ENCODE results near the gene IRF2. TPM values are rescaled to one million over a fixed set of nuclear protein-coding genes. Genes with fewer than 3 reads are reported as not detected.

IRF2 gene
- total and polyA plus RNA-seq, 2 donors from 2014 or later = 16.8 to 42.8 TPM

DNA sequence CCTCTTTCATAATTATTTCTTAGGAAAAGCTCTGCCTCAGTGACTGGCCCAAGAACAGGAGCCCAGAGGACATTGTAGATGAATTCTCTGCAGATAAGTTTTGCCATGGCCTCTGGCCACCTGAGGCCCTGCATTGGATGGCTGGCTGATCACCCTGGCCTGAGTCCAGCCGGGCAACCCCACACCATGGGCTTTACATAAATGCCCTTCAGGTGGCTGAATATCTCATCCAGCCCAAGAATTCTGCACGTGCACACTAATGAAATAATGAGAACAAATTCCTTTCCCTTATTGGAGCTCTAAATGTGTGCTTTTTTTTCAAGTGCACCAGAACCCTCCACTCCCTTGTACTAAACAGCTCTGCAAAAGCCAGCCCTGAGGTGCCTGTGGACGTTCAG, 65.7 kb downstream of the IRF2 start:
- peaks cover 0 to 5% (median 0%) of the 10 kb centered on the region in 3 donors for H3K4me1 ChIP-seq (ENCODE audit: control insufficient read depth in 2 of 3, insufficient read depth in 2 of 3, low read depth in 1 of 3, low read length in 3 of 3)
- no peak overlapping the region for H3K4me3 ChIP-seq (ENCODE audit: low read length in 3 of 3)
- H3K9ac ChIP-seq (ENCODE audit: low read length in 3 of 3) = no peak overlapping the region
- no peaks in the 10 kb centered on the region for H3K27me3 ChIP-seq (ENCODE audit: control insufficient read depth, insufficient read depth, low read length)
- FAIRE-seq = no peak
- TF ChIP-seq, protein P1, sequence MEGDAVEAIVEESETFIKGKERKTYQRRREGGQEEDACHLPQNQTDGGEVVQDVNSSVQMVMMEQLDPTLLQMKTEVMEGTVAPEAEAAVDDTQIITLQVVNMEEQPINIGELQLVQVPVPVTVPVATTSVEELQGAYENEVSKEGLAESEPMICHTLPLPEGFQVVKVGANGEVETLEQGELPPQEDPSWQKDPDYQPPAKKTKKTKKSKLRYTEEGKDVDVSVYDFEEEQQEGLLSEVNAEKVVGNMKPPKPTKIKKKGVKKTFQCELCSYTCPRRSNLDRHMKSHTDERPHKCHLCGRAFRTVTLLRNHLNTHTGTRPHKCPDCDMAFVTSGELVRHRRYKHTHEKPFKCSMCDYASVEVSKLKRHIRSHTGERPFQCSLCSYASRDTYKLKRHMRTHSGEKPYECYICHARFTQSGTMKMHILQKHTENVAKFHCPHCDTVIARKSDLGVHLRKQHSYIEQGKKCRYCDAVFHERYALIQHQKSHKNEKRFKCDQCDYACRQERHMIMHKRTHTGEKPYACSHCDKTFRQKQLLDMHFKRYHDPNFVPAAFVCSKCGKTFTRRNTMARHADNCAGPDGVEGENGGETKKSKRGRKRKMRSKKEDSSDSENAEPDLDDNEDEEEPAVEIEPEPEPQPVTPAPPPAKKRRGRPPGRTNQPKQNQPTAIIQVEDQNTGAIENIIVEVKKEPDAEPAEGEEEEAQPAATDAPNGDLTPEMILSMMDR (IDR thresholded peaks at IDR 0.05; ENCODE audit: borderline replicate concordance, extremely low read depth, insufficient read depth) = no peak
- peaks cover 0 to 24% (median 14%) of the 10 kb centered on the region in 3 donors for H3K36me3 ChIP-seq (ENCODE audit: control insufficient read depth in 2 of 3, insufficient read depth in 3 of 3, low read length in 3 of 3)
- intact Hi-C loops (cut with DNase I) = no loop called here
- no peak overlapping the region for H3K27ac ChIP-seq (ENCODE audit: low read depth in 2 of 2, low read length in 2 of 2)
- no peak for DNase-seq
- no peaks in the 10 kb centered on the region for H3K9me3 ChIP-seq (ENCODE audit: control insufficient read depth in 2 of 3, insufficient read depth in 1 of 3, low read length in 3 of 3)

DNA sequence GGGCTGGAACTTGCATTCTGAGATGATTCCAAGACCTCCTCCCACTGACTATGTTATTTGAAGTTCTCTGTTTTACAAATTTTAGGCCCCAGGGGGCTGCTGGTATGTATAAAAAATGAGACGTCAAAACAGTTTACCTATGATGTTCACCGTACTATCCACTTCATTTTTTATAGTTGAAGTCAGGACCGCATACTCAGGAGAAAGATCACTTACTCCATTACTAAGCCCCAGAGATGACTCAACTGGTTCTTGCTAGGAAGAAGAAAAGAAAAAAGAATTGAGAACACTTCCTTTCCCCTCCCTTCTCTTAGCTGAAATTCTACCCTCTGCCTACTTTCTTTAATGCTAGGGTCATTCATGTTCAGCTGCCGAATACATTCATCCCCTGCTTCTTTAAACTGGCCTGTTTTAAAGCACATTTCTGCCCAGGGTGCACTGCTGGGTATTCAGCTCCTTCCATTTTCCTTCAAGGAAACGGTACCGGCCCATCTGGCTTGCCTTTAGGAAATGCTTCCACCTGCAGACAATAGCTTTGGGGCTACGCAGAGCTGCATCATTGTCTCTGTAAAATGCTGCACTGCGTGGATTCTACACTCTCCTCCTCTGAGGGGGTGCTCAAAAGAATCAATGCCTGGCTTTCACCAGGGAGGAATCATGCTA, 66.2 kb downstream of the IRF2 start:
- TF ChIP-seq, protein P1 (IDR thresholded peaks at IDR 0.05; ENCODE audit: borderline replicate concordance, extremely low read depth, insufficient read depth) = no peak
- FAIRE-seq (no peak), DNase-seq (no peak)
- Histone ChIP-seq H3K4me1 (ENCODE audit: control insufficient read depth in 2 of 3, insufficient read depth in 2 of 3, low read depth in 1 of 3, low read length in 3 of 3) (peaks cover 0 to 5% (median 0%) of the 10 kb centered on the region in 3 donors), H3K27ac (ENCODE audit: low read depth in 2 of 2, low read length in 2 of 2) (no peak overlapping the region), H3K36me3 (ENCODE audit: control insufficient read depth in 2 of 3, insufficient read depth in 3 of 3, low read length in 3 of 3) (peaks cover 0 to 20% (median 20%) of the 10 kb centered on the region in 3 donors), H3K27me3 (ENCODE audit: control insufficient read depth, insufficient read depth, low read length) (no peaks in the 10 kb centered on the region), H3K4me3 (ENCODE audit: low read length in 3 of 3) (no peak overlapping the region), H3K9me3 (ENCODE audit: control insufficient read depth in 2 of 3, insufficient read depth in 1 of 3, low read length in 3 of 3) (no peaks in the 10 kb centered on the region), H3K9ac (ENCODE audit: low read length in 3 of 3) (no peak overlapping the region)
- intact Hi-C loops (cut with DNase I) = no loop called here

DNA sequence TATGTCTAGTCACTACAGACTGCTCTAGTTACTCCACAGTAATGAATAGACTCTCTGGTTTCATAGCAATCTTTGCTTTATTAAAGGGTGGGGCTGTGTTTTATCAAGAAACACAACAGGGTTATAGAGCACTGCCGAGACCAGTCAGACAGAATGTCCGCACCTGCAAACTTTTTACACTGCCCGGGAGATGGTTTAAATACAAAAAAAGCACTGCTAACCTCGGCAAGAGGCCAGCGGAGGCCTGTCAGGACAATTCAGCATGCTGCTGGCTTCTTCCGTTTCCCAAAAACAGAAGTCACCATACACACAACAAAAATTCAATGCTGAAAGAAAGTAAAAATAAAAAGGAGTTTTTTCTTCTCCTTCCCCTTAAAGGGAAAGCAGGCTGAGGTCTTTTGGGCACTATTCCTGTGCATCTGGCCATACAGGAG, 67.4 kb downstream of the IRF2 start:
- intact Hi-C loops (cut with DNase I) = no loop called here
- Histone ChIP-seq H3K4me1 (ENCODE audit: control insufficient read depth in 2 of 3, insufficient read depth in 2 of 3, low read depth in 1 of 3, low read length in 3 of 3) (peaks cover 0 to 5% (median 0%) of the 10 kb centered on the region in 3 donors), H3K36me3 (ENCODE audit: control insufficient read depth in 2 of 3, insufficient read depth in 3 of 3, low read length in 3 of 3) (peaks cover 0 to 23% (median 19%) of the 10 kb centered on the region in 3 donors), H3K4me3 (ENCODE audit: low read length in 3 of 3) (no peak overlapping the region), H3K9ac (ENCODE audit: low read length in 3 of 3) (no peak overlapping the region), H3K9me3 (ENCODE audit: control insufficient read depth in 2 of 3, insufficient read depth in 1 of 3, low read length in 3 of 3) (no peaks in the 10 kb centered on the region), H3K27me3 (ENCODE audit: control insufficient read depth, insufficient read depth, low read length) (no peaks in the 10 kb centered on the region), H3K27ac (ENCODE audit: low read depth in 2 of 2, low read length in 2 of 2) (no peak overlapping the region)
- DNase-seq (no peak), FAIRE-seq (no peak)
- TF ChIP-seq, protein P1 (IDR thresholded peaks at IDR 0.05; ENCODE audit: borderline replicate concordance, extremely low read depth, insufficient read depth) = no peak
